Left renal cortex interstitium (tissue), 4 donors: ENCODE measurements around the gene EFNB1. TPM values are rescaled to one million over a fixed set of nuclear protein-coding genes. Genes with fewer than 3 reads are reported as not detected.
"Not testable (repeated sequence)": the region's sequence is repeated elsewhere in the genome, so short reads cannot be mapped to it uniquely, and the experiment has no call there.

Experiments
- DNase-seq, 4 donors: peaks; one replicate each; pipeline ENCODE4 v3.0.0-alpha.2; 2013; ENCODE audit warnings: low read depth in 4 of 4, low spot score in 2 of 4, missing footprints in 1 of 4
- polyA plus RNA-seq, 4 donors: library from polyadenylated mRNA; unstranded; fragments of 120-200 nt; gene quantifications; one replicate each; pipeline ENCODE4 v1.2.1, GENCODE V29; 2013; ENCODE audit not compliant: insufficient read length in 4 of 4

The EFNB1 gene
- polyA plus RNA-seq: 100 to 1,000 TPM; 101 to 167 (median 126) TPM

DNA sequence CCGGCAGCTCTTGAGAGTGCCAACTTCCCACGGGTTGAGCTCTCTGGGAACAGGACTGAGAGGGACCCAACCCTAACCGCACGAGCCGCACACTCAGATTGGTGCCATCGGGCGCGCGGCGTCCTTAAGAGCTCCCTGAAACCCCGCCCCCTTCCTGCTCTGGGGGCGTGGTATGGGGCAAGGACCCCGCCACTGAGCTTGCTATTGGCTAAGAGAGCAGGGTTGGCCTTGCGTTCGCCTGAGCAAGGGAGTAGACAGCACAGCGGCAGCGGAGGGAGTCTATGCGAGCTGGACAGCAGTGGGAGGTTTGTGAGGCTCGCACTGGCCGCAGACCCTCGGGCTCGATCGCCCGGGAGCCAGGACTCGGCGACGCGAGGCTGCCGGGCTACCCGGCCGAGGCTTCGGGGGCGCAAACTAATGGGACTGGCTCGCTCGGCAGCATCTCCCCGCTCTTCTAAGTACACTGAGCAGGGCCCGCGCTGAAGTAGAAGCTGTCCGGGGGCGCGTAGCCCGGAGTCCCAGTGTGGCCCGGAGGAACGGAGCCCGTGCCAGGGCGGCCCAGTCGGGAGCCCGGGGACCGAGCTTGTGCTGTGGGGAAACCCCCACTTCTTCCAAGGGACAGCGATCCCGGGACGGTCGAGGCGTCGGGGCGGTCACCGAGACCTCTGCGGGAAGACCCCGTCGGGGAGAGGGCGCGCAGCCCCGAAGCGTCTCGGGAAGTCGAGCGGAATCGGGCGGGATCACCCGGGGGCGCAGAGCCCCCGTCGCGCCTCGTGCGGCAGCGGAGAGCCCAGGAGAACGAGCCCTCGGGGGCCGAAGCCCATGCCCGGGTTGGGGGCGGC is at the start of gene EFNB1:
EFNB1 (plus strand) TSS at position 282 of the 842 bp plus-strand sequence. CDS start 756 bp downstream, outside the sequence.
- DNase-seq: peak; percentile 75 to 88 (median 82)

DNA sequence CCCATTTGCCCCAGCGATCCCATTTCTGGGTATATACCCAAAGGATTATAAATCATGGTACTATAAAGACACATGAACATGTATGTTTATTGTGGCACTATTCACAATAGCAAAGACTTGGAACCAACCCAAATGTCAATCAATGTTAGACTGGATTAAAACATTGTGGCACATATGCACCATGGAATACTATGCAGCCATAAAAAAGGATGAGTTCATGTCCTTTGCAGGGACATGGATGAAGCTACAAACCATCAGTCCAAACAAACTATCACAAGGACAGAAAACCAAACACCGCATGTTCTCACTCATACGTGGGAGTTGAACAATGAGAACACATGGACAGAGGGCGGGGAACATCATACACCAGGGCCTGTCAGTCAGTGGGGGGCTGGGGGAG is 47.5 kb upstream of the EFNB1 start:
- not testable (repeated sequence) for DNase-seq

DNA sequence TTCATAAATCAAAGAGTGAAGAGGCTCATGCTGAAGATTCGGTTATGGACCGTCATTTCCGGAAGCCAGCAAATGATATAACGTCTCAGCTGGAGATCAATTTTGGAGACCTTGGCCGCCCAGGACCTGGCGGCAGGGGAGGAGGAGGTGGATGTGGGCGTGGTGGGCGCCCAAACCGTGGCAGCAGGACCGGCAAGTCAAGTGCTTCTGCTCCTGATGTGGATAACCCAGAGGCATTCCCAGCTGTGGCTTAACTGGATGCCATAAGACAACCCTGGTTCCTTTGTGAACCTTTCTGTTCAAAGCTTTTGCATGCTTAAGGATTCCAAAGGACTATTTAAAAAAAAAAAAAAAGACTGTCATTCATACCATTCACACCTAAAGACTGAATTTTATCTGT is 44.0 kb upstream of the EFNB1 start:
- no peak for DNase-seq

DNA sequence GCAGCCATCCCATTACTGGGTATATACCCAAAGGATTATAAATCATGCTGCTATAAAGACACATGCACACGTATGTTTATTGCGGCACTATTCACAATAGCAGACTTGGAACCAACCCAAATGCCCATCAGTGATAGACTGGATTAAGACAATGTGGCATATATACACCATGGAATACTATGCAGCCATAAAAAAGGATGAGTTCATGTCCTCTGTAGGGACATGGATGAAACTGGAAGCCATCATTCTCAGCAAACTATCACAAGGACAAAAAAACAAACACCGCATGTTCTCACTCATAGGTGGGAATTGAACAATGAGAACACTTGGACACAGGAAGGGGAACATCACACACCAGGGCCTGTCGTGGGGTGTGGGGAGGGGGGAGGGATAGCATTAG is 42.2 kb upstream of the EFNB1 start:
- DNase-seq: not testable (repeated sequence)

DNA sequence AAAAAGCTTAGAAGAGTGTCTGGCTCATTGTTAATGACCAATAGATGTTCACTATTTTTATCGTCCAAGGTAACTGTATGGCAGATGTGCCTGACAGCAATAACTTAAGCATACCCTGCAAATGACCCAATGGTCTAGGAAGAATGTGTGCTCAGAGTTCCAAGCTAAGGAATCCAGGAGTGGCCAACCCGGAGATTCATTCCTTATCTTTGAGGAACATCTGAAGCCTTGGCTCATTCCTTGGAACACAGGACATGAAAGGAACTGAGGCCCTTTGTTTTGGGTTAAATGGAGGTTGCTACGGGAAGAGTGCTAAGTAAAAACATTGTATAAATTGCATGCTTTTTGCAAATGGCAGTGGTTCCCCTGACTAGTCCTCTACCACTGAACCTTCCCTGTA is 38.9 kb upstream of the EFNB1 start:
- DNase-seq: no peak

DNA sequence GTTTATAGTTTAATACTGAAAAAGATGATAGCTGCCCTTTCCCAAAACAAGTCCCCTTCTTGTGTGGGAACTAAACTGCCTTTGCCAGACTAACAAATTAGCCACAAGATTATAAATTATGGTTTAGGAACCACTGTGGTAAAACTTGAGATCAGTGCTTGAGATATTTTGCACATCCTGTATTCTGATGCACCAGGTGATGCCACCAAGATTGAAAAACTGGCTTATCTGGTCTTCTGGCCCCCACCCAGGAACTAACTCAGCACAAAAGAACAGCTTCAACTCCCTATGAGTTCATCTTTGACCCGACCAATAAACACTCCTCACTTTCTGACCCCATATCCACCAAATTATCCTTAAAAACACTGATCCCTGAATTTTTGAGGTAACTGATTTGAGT is 36.7 kb upstream of the EFNB1 start:
- DNase-seq: no peak

DNA sequence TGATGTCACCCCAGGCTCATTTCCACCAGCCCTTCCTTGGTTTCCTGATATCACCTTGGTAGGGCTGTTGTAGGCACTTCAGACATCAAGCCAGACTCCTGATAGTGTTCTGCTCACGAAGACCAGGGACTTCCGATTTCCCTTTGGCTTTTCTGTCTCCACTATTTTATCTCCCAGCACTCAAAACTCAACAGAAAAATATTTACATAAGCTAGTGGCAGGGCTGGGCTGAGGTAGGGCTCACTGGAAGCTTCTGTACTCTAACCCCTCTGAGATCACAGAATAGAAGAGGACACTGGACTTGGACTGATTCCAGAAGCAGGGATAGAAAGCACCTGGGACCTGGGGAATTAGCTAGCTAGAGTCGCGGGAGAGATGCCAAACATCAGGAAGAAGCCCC is 34.4 kb upstream of the EFNB1 start:
- DNase-seq: no peak

DNA sequence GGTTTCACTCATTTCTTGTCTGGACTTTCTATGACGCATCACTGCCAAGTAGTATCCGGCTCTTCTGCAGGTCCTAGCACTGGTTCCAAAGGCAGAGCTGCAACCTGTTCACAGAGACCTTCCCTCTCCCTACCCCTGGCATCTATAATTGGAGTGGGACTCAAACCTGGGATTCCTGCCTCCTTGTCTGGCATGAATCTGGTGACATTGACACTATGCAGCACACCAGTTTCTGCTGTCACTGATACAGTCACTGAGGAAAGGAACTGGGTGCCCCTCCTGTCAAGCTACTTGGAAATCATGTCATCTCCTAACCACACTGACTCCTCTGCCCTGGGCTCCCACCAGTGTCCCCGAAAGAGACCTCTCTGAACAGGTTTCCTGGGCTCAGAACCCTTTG is 33.1 kb upstream of the EFNB1 start:
- no peak for DNase-seq

DNA sequence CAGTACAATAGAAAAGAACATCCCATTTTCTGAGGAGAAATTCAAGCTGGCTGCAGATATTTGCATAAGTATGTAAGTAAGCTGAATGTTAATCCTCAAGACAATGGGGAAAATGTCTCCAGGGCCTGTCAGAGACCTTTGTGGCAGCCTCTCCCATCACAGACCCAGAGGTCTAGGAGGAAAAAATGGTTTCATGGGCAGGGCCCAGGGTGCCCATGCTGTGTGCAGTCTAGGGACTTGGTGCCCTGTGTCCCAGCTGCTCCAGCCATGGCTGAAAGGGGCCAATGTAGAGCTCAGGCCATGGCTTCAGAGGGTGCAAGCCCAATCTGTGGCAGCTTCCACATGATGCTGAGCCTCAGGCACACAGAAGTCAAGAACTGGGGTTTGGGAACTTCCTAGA is 30.4 kb upstream of the EFNB1 start:
- not testable (repeated sequence) for DNase-seq

DNA sequence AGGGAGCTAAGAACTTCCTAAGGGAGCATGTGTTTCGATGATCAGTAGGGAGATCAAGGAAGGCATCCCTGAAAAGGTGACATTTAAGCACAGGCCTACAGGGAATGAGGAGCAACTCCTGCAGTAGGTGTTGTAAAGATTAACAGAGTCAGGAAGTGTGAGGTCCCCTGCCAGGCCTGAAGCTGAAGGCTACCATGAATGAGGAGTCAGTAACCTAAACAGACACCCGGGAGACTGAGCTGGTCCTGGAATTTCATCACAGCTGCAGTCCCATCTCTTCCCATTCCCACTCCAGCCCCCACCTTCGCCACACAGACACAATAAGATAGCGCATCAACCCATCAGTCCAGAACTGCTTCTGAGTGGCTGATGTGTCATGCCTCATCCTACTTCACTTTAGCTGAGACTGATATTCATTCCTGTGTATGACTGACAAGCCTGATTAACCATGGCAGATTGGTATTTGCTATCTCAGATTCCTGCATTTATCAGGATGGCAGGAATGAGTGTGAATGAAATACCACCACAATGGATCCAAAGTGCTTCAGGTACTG is 27.0 kb upstream of the EFNB1 start:
- DNase-seq: no peak

DNA sequence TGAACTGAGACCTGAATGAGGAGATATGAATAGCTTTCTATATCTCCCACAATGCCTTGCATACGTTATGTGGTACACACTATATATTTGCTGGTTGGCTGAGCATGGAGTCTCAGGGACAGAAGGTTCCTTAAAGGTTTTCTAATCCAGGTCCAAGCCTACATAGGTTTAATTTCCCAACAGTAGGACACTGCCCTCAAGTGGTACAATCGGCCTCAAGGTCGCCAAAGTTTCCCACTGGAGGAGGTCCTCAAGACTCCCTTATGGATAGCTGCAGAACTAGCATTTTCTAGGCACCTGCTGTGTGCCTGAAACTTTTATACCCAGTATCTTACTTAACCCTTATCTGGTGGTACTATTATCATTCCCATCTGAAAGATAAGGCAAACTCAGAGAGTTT is 21.0 kb upstream of the EFNB1 start:
- DNase-seq: no peak

DNA sequence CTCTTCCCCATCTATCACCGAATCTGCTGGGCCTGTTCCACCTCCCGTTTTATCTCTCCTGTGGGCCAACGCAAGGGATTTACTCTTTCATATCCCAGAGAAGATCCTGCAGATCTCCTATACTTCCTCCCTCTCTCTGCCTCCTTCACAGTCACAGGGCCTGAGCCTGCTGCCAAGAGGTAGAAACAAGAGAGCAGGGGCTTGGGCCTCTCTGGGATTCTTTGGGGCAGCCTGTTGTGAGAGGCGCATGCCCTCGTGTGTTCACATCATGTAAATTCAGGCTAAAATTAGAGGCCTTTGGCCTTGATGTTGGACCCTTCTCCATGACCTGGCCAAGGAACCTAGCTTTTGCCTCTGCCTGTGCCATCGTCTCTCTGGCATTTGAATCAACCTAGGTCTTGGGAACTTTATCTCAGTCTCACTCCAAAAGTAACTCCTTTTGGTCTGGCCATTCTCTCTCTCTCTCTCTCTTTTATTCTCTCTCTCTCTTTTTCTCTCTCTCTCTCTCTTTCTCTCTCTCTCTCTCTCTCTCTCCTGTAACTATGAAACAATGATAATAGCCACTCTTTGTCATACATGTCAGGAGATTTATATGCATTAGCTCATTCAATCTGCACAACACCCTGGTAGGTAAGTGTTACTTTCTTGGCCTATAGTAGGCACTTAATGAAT is 20.0 kb upstream of the EFNB1 start:
- DNase-seq: no peak

DNA sequence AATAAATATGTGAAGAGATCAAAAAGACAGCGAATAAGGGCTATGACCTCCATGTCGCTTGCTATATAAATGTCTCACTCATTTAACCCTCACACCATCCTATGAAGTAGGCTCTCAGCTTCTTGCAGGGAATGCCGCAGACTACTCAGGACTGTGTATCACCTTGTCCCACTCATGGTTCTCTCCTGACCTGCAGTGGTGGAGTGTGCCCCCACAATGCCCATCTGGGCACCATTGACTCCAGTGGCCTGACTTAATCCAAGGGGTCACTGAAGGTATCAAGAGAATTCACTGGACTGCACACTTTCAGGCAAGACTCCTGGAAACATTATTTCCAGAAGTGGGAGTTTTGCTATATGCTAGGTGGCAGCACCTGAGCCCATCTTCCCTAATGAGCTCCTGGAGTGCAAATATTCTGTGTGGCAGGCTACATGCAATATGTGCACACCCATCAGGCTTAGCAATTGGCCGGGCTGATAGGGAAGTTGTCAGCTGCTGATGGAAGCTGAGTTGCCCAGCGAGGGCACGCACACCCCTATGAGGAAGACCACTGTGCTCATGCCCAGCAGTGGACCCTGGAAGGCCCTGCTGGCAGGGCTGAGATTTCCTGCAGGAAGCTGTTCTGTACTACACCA is 8.2 kb upstream of the EFNB1 start:
- DNase-seq: no peak

DNA sequence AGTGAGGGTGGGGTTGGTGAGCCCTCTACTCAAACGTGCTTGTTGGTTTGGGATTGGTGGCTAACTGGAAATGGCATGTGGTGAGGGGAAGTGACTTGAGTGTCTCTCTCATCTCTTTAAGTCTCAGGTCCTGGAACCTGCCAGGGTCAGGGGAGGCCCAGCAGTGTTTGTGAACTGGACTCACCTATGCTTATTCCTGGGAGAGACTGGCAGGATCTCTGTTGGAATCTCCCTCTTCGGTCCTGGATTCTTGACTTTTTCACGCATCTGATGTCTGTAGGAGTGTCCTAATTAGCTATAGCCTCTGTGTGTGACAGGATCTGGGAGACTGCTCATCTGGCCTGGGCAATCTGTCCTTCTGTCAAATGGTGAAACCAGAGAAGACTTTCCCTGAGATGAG is 7.2 kb upstream of the EFNB1 start:
- no peak for DNase-seq

DNA sequence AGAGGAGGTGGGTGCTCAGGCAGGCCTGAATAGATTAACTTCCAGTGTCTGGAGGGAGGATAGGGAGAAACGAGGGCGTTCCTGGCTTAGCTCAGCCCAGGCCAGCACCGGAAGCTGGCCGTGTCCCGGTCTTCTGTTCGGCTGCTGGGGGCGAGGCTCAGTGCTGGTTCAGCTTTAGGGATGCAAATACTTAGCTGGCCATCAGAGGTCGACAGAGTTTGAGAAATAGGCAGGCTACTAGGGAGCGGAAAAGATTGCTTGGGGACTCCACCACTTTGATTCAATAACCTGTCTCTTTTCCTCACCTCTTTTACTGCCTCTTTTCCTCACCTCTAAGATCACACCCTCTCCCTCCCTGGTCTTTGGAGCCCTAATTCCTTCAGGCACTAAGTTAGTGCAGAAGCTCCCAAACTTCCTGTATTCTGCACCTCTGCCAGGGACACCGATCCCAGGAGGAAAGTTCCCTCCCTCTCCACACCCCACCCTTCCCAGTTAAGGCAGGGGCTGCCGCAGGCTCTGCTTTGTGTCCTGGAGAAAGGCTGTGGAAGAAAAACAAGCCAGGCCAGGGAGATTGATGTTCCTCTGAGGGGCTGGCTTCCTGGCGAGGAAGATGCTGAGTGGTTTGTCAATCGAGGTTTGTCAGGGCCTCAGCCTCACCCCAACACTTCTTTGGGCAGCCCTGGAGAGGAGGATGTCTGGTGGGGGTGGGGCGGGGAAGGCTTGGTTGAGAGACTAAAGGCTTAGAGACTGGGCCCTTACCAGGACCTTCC is 6.0 kb upstream of the EFNB1 start:
- no peak for DNase-seq

DNA sequence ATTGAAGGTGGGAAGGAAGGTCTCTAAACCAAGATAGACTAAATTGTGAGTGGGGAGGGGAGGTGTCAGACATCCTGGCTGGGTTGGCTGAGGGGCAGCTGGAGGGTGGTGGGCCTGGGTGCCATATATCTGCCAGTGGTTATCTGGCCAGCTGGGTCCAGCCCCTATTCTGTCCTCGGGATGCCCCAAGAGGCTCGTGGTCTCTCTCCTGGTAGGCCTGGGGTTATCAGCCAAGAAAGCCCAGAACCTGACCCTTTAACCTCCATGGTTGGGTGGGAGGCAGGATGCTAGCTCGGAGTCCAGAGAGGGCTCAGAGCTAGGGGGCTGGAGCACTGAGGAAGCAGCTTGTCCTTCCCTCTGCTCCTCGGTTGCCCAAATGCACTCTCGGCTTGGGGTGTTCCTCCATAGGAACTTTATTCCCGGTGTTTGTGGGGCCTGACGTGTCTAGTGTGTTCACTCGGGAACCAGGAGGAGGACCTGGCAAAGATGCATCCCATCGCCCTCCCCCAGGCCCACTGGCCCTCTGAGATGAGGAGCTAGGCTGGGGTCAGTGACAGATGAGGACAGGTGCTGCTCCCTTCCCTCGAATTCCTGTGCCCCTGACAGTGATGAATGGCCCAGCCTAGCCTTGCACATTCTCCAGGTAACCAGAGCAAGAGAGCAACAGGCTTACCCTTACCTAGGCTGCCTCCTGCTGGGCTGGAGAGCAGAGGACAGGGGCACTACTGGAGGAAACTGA is 5.2 kb upstream of the EFNB1 start:
- no peak for DNase-seq

DNA sequence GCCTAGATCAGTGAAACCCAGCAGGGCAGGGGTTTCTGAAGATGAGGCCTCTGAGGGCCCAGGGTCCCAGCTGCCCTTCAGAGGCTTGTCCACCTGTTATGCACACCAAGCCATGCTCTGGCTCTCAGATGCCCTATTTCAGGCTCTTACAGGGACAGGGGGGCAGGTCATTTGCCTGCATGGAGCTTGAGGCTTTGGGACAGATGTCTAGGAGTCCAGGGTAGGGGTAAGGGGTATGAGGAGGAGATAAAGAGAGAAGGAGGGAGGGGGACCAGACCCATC is 4.7 kb upstream of the EFNB1 start:
- no peak for DNase-seq

DNA sequence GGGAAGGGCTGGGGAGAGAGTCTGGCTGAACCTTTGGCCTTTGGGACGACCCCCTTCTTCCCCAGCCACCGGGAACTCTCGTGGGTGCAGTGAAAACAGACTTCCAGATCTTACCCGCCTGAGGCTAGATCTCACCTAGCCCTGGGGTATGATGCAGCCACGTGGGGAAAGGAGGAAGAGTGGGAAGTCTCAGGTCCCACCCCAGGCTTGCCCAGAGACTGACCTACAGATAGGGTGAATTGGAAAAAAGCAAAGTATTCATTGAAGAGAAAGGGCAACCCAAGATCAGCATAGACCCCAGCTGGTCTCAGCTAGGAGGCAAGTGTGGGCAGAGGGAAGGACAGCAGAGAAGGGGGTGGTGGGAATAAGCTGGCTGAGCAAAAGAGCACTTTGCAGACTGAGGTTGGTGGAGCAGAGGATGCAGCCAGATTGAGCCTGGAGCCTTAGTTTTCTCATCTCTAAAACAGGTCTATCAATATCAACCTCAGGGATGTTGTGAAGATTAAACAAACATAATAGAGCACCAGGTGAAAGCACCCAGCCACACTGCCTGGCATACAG is 4.2 kb upstream of the EFNB1 start:
- no peak for DNase-seq

DNA sequence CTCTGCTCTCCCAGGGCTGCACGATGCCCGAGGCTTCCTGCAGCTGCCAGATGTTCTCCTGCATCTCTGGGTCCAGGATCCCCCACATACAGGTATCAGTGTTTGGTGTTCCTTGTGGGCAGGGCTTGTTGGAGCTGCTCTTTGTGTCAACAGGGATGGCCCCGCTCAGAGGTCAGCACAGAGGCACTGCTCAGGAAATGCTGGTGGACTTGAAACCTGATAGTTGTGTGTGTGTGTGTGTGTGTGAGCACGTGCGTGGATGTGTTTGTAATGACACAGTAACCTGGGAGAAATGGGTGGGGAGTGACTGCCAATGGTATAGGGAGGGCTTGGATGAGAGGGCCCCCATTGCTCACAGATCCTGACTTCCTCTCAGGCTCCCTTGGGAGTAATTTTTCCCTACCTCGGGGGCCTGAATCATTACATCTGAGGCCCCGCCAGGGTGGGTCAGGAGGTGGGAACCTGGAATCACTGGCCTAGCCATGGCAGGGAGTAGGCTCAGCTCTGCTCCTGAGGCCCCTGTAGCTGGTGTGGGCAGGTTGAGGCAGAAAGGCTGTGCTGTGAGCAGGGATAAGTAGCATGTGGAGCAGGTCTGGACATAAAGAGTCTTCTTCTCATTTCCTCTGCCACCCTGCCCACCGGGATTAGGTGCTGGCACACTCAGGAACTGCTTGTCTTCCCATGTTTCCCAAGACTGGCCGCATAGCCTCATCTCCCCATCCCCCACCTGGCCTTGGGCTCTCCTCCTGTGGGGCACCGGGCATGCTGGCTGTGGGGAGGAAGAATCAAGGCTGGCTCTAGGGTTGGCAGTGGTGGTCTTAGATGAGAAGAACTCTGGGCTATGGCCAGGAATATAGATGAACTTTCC is 2.5 kb upstream of the EFNB1 start:
- DNase-seq: no peak
